Mesenteric fat pad (tissue), 1 donor: ENCODE data around the gene ECPAS. TPM values are rescaled to one million over a fixed set of nuclear protein-coding genes. Genes with fewer than 3 reads are reported as not detected.
"Not testable (repeated sequence)": the region's sequence is repeated elsewhere in the genome, so short reads cannot be mapped to it uniquely, and the experiment has no call there.

Experiments
- DNase-seq: peaks from one replicate; pipeline ENCODE4 v3.0.0-alpha.2; 2020; ENCODE audit warnings: low spot score
- total RNA-seq: library from RNA; stranded (reverse); fragmentation: NEBNext Ultra II Directional; extraction: Animal tissue kit (Norgen Biotek cat#: 25700); gene quantifications from one replicate; pipeline ENCODE4 v1.2.1, GENCODE V29; 2021
- donor health status: DM: yes; HTN: yes; CAD: no.

ECPAS gene
- total RNA-seq, 1 donor from 2014 or later: 120 TPM

DNA sequence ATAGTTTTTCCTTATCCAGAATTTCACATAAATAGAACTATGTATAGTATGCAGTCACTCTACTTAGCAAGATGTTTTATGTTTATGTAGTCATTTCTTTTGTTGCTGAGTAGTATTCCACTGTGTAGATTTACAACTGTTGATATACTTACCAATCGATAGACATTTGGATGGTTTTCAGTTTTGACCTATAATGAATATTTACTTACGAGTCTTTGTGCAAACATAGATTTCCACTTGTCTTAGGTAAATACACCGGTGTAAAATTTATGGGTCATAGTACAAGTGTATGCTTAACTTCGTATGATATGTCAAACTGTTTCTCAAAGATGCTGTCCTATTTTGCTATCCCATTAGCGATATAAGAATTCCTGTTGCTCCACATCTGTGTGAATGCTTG is 134.4 kb downstream of the ECPAS start:
- no peak for DNase-seq

DNA sequence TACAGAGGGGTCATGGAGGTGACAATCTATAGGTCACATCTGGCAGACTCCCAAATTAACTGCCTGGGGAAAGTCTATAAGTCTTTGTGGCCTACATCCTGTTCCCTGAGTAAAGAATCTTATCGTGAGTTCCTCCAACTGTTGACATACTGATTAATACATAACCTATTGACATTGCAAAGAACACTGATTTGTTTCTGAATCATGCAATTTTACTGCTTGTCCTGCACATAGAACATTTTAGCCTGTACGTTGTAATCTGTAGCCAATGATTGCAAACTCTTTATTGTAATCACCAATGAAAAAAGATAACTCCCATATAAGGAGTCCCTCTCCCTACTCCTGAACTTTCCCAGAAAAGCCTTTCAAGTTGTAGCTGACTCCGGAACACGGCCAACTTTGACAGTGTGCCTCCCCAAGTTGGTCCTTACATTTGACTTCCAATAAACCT is 135.3 kb downstream of the ECPAS start:
- DNase-seq: no peak

DNA sequence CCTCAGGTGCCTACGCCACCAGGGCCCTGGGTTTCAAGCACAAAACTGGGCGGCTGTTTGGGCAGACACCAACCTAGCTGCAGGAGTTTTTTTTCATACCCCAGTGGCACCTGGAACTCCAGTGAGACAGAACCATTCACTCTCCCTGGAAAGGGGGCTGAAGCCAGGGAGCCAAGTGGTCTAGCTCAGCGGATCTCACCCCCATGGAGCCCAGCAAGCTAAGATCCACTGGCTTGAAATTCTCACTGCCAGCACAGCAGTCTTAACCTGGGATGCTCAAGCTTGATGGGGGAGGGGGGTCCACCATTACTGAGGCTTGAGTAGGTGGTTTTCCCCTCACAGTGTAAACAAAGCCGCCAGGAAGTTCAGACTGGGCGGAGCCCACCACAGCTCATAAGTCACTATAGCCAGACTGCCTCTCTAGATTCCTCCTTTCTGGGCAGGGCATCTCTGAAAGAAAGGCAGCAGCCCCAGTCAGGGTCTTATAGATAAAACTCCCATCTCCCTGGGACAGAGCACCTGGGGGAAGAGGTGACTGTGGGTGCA is 149.8 kb downstream of the ECPAS start:
- not testable (repeated sequence) for DNase-seq

- no peak for DNase-seq
Observed at GRCh38 chr9:111330124-111330523, 154.1 kb downstream of the ECPAS start, which contains the start of gene OR2K2. Gene OR2K2 (minus strand): TSS chr9:111330224. CDS start chr9:111328433, 1,791 bp downstream.

DNA sequence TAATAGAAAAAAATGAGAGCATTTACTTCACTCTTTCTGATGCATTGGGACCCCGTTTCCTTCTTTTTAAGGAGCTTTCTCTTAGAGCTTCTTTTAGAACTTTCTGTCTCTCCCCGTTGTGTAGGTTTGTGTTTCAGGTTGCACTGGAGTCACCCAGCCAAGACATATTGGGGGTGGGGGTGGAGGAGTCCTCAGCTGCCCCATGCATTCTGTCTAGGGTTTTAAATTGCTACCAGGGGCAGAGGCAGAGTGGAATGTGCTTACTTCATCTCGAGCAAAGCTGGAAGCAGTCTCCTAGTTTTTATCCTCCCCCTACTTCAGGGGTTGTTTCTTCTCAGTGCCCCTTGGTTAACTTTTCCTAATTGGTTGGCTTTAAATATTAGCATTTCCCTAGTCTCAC is 163.6 kb downstream of the ECPAS start:
- DNase-seq: no peak

GRCh38 chr9:111316796-111317195 is 167.4 kb downstream of the ECPAS start:
- DNase-seq: no peak

Other genes with a start within 250 kb of the ECPAS start
- gene OR2K2, start 154.2 kb downstream of the ECPAS start, total RNA-seq: not detected
- 2.2 TPM for gene ZNF483, start 40.8 kb upstream of the ECPAS start, total RNA-seq
- 53.0 TPM for gene PTGR1, start 115.3 kb upstream of the ECPAS start, total RNA-seq
- gene DNAJC25, start 147.0 kb upstream of the ECPAS start, total RNA-seq: 7.5 TPM
- 59.8 TPM for gene GNG10, start 177.2 kb upstream of the ECPAS start, total RNA-seq